Vagina (tissue), 2 donors: ENCODE results near the gene TMEM245. TPM values are rescaled to one million over a fixed set of nuclear protein-coding genes. Genes with fewer than 3 reads are reported as not detected.

Experiments used
- DNase-seq, 2 donors: peaks; one replicate each; pipeline ENCODE4 v3.0.0-alpha.2; 2017; ENCODE audit errors: extremely low spot score in 2 of 2
- H3K27ac ChIP-seq: fragments of 200-600 bp; sonication (generic); one replicate; pipeline ENCODE4 v1.5.1; 2019
- H3K27me3 ChIP-seq: fragments of 200-600 bp; sonication (generic); one replicate; pipeline ENCODE4 v1.5.1; 2019
- H3K36me3 ChIP-seq, 2 donors: fragments of 200-600 bp; sonication (generic); one replicate each; pipeline ENCODE4 v1.5.1; 2017 to 2019
- H3K4me1 ChIP-seq: fragments of 200-600 bp; sonication (generic); one replicate; pipeline ENCODE4 v1.5.1; 2019
- H3K4me3 ChIP-seq, 2 donors: fragments of 200-600 bp; sonication (generic); 1 replicate in 1 of 2; 2 replicates in 1 of 2; pipeline ENCODE4 v1.5.1; 2016 to 2019
- H3K9me3 ChIP-seq: fragments of 200-600 bp; sonication (generic); one replicate; pipeline ENCODE4 v1.5.1; 2019
- POLR2A ChIP-seq, 2 donors: fragments of 450-650 bp; IDR thresholded peaks; one replicate each; pipeline ENCODE4 v1.6.1; 2017; ENCODE audit warnings: antibody characterized with exemption in 2 of 2, mild to moderate bottlenecking in 2 of 2, moderate library complexity in 2 of 2
- POLR2AphosphoS5 ChIP-seq, 2 donors: sonication (generic); formaldehyde crosslinking; IDR thresholded peaks; one replicate each; pipeline ENCODE4 v1.9.0; 2017; ENCODE audit warnings: antibody characterized with exemption in 2 of 2, mild to moderate bottlenecking in 2 of 2, low read depth in 1 of 2; ENCODE audit not compliant: insufficient read depth in 1 of 2
- intact Hi-C: fragments of 100-400 bp; cut with DNase I; formaldehyde crosslinking; loops from one replicate; pipeline ENCODE4 v1.15.1; 2023
- total RNA-seq: library from RNA; depleted of rRNA; stranded (reverse); fragments of >200 nt; gene quantifications from one replicate; pipeline ENCODE4 v1.2.3, GENCODE V29; 2016
- TF ChIP-seq, protein P1 (sequence below), 3 experiments: fragments of 450-650 bp in 2 of 3; fragments of 200-600 bp in 1 of 3; sonication (generic) in 1 of 3; IDR thresholded peaks; one replicate each; pipeline ENCODE4 v1.5.1; 2017 to 2019; ENCODE audit warnings: antibody characterized with exemption in 3 of 3, mild to moderate bottlenecking in 2 of 3, moderate library complexity in 2 of 3

Gene TMEM245
- total RNA-seq, 1 donor from 2014 or later = 47.4 TPM

DNA sequence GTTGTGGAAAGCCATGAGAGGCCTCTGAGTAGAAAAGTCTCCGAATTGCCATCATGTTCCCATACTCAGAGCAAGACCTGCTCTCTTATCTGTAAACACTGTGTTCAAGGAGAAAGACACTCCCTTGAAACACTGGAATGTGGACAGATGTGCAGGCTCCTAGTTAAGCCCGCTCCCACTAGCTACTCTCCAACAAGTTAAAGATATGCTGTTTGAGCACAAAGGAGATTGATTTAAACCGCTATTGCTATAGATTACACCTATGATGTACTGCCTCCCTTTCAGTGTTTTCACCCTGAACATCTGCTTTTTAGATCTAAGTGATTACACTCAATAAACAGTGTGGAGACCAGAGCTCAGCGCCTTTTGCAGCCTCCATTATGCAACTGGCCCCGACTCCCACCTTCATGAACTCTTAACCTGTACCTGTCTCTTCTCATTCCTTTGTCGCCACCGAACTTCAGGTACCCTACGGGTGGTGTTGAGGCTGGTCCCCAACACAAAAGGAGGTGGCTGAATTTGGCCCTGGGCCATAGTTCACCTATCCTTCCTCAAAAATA is 47.5 kb downstream of the TMEM245 start:
- intact Hi-C loops = no loop called here
- TF ChIP-seq POLR2AphosphoS5 (IDR thresholded peaks at IDR 0.05; ENCODE audit: insufficient read depth in 1 of 2, low read depth in 1 of 2) (no peak), POLR2A (IDR thresholded peaks at IDR 0.05) (no peak)
- TF ChIP-seq, protein P1, sequence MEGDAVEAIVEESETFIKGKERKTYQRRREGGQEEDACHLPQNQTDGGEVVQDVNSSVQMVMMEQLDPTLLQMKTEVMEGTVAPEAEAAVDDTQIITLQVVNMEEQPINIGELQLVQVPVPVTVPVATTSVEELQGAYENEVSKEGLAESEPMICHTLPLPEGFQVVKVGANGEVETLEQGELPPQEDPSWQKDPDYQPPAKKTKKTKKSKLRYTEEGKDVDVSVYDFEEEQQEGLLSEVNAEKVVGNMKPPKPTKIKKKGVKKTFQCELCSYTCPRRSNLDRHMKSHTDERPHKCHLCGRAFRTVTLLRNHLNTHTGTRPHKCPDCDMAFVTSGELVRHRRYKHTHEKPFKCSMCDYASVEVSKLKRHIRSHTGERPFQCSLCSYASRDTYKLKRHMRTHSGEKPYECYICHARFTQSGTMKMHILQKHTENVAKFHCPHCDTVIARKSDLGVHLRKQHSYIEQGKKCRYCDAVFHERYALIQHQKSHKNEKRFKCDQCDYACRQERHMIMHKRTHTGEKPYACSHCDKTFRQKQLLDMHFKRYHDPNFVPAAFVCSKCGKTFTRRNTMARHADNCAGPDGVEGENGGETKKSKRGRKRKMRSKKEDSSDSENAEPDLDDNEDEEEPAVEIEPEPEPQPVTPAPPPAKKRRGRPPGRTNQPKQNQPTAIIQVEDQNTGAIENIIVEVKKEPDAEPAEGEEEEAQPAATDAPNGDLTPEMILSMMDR (IDR thresholded peaks at IDR 0.05) = no peak
- H3K4me1 ChIP-seq = no peaks in the 10 kb centered on the region
- no peak overlapping the region for H3K27ac ChIP-seq
- no peaks in the 10 kb centered on the region for H3K9me3 ChIP-seq
- no peak overlapping the region for H3K4me3 ChIP-seq
- no peak for DNase-seq
- H3K27me3 ChIP-seq = no peaks in the 10 kb centered on the region
- H3K36me3 ChIP-seq = peaks cover 0 to 37% of the 10 kb centered on the region in 2 donors

DNA sequence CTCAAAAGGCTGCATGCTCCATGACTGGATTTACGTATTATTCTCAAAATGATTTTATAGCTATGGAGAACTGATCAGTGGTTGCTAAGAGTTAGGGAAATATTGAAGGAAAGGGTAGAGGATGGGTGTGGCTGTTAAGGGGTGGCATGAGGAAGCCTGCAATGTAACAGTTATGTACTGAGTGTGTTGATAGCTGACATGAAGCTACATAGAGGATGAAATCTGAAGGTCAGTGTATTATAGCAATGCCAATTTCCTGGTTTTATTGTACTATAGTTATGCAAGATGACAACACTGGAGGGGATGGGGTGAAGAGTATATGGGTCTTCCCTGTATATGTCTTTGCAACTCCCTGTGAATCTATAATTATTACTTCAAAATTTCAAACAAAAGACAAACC is 51.0 kb downstream of the TMEM245 start:
- no peaks in the 10 kb centered on the region for H3K27me3 ChIP-seq
- H3K9me3 ChIP-seq = no peaks in the 10 kb centered on the region
- H3K36me3 ChIP-seq = peaks cover 0 to 61% of the 10 kb centered on the region in 2 donors
- TF ChIP-seq, protein P1 (IDR thresholded peaks at IDR 0.05) = no peak
- no peaks in the 10 kb centered on the region for H3K4me1 ChIP-seq
- no peak for DNase-seq
- intact Hi-C loops = no loop called here
- H3K4me3 ChIP-seq = no peak overlapping the region
- no peak overlapping the region for H3K27ac ChIP-seq

DNA sequence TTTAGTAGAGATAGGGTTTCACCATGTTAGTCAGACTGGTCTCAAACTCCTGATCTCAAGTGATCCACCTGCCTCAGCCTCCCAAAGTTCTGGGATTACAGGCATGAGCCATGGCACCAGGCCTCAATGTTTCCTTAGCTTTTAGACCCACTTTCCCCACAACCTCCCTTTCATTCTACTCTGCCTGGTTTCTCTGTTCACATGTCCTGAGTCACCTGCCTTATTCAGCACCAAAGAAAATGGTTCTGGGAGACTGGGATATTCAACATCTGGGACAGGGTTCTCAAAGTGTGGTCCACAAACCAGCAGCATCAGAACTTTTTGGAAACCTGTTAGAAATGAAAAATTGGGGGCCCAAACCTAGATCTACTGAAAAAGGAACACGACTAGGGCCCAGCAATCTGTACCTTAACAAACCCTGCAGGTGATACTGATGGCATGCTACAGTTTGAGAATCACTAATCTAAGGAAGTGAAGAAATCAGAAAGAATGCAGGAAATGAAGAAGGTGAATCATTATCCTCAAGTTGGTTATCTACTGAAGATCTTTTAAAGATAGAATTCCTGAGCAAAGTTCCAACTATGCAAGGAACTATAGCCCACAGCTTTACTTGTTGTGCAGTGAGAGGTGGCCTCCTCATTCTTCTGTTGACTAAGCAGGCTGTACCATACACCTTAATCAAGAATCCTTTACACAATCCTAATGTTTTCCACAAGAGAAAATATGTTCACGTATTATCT is 54.6 kb downstream of the TMEM245 start:
- Histone ChIP-seq H3K36me3 (peaks cover 0 to 79% of the 10 kb centered on the region in 2 donors), H3K27ac (no peak overlapping the region), H3K4me1 (no peaks in the 10 kb centered on the region), H3K4me3 (no peak overlapping the region), H3K27me3 (no peaks in the 10 kb centered on the region), H3K9me3 (no peaks in the 10 kb centered on the region)
- TF ChIP-seq, protein P1 (IDR thresholded peaks at IDR 0.05) = no peak
- TF ChIP-seq POLR2A (IDR thresholded peaks at IDR 0.05) (no peak), POLR2AphosphoS5 (IDR thresholded peaks at IDR 0.05; ENCODE audit: insufficient read depth in 1 of 2, low read depth in 1 of 2) (no peak)
- intact Hi-C loops = no loop called here
- no peak for DNase-seq

DNA sequence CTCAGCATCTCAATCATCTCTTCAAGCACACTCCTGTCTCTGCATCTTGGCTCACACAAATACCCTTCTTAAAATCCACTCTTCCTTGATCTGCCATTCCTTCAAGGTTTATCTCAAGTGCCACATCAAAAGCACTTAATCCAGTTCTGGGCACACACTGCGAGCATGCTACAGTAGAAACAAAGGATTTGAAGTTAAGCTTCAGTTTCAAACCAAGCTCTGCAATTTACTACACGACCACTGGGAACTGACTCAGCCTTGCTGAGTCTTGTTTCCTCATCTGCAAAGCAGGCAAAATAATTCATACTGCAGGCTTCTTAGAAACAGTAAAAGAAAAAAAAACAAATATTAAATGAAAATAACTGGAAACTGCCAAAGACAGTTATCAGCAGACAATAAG is 56.0 kb downstream of the TMEM245 start:
- intact Hi-C loops = no loop called here
- Histone ChIP-seq H3K4me1 (no peaks in the 10 kb centered on the region), H3K27me3 (no peaks in the 10 kb centered on the region), H3K27ac (no peak overlapping the region), H3K9me3 (no peaks in the 10 kb centered on the region), H3K36me3 (peaks cover 3 to 82% of the 10 kb centered on the region in 2 donors), H3K4me3 (no peak overlapping the region)
- no peak for TF ChIP-seq POLR2AphosphoS5 (IDR thresholded peaks at IDR 0.05; ENCODE audit: insufficient read depth in 1 of 2, low read depth in 1 of 2)
- no peak for TF ChIP-seq POLR2A (IDR thresholded peaks at IDR 0.05)
- TF ChIP-seq, protein P1 (IDR thresholded peaks at IDR 0.05) = no peak
- no peak for DNase-seq

GRCh38 chr9:109062543-109062942 is 57.2 kb downstream of the TMEM245 start:
- Histone ChIP-seq H3K4me1 (no peaks in the 10 kb centered on the region), H3K4me3 (no peak overlapping the region), H3K36me3 (peaks cover 3 to 70% of the 10 kb centered on the region in 2 donors), H3K9me3 (no peaks in the 10 kb centered on the region), H3K27me3 (no peaks in the 10 kb centered on the region), H3K27ac (no peak overlapping the region)
- no peak for DNase-seq
- TF ChIP-seq POLR2AphosphoS5 (IDR thresholded peaks at IDR 0.05; ENCODE audit: insufficient read depth in 1 of 2, low read depth in 1 of 2) = no peak
- TF ChIP-seq, protein P1 (IDR thresholded peaks at IDR 0.05) = no peak
- no peak for TF ChIP-seq POLR2A (IDR thresholded peaks at IDR 0.05)
- intact Hi-C loops = no loop called here
